RWPE2 (cell line): ENCODE data around the gene HSD17B12.

Experiments
- ATAC-seq: fragments of 200-7000 bp; cut with Tn5 transposase; 3 replicates; pipeline ENCODE4 v1.9.1; 2021; ENCODE audit warnings: low read depth
- DNase-seq: peaks from one replicate; pipeline ENCODE4 v3.0.0-alpha.2; 2020; ENCODE audit warnings: low spot score
- H3K27ac ChIP-seq: fragments of 450-650 bp; 2 replicates; pipeline ENCODE4 v1.5.1; 2017; ENCODE audit warnings: mild to moderate bottlenecking; ENCODE audit not compliant: poor library complexity, severe bottlenecking
- H3K27me3 ChIP-seq: fragments of 250-450 bp; sonication (Bioruptor Pico); 2 replicates; pipeline ENCODE4 v1.5.1; 2021; ENCODE audit warnings: mild to moderate bottlenecking, moderate library complexity; ENCODE audit not compliant: insufficient read depth, poor library complexity, severe bottlenecking
- H3K36me3 ChIP-seq: fragments of 250-450 bp; sonication (Bioruptor Pico); 2 replicates; pipeline ENCODE4 v1.5.1; 2020; ENCODE audit warnings: low read depth, mild to moderate bottlenecking, moderate library complexity
- H3K4me1 ChIP-seq: fragments of 250-450 bp; sonication (Bioruptor Pico); 2 replicates; pipeline ENCODE4 v1.5.1; 2021; ENCODE audit warnings: mild to moderate bottlenecking, moderate library complexity; ENCODE audit not compliant: insufficient read depth, poor library complexity, severe bottlenecking
- H3K4me3 ChIP-seq: fragments of 250-450 bp; sonication (Bioruptor Pico); 2 replicates; pipeline ENCODE4 v1.5.1; 2021; ENCODE audit warnings: mild to moderate bottlenecking, moderate library complexity; ENCODE audit not compliant: severe bottlenecking
- H3K9me3 ChIP-seq: fragments of 250-450 bp; sonication (Bioruptor Pico); 2 replicates; pipeline ENCODE4 v1.5.1; 2021; ENCODE audit warnings: mild to moderate bottlenecking, moderate library complexity; ENCODE audit not compliant: severe bottlenecking
- TF ChIP-seq, protein P1 (sequence below): fragments of 450-650 bp; IDR thresholded peaks from one replicate; pipeline ENCODE4 v1.5.1; 2017; ENCODE audit warnings: mild to moderate bottlenecking, moderate library complexity; ENCODE audit not compliant: poor library complexity, severe bottlenecking

HSD17B12 gene

GRCh38 chr11:43680521-43681400 is at the start of gene HSD17B12:
HSD17B12 (plus strand) TSS chr11:43680738; CDS start chr11:43680828, 90 bp downstream.
- ATAC-seq = peak; percentile 97

GRCh38 chr11:43631732-43632131 is 48.8 kb upstream of the HSD17B12 start:
- TF ChIP-seq, protein P1, sequence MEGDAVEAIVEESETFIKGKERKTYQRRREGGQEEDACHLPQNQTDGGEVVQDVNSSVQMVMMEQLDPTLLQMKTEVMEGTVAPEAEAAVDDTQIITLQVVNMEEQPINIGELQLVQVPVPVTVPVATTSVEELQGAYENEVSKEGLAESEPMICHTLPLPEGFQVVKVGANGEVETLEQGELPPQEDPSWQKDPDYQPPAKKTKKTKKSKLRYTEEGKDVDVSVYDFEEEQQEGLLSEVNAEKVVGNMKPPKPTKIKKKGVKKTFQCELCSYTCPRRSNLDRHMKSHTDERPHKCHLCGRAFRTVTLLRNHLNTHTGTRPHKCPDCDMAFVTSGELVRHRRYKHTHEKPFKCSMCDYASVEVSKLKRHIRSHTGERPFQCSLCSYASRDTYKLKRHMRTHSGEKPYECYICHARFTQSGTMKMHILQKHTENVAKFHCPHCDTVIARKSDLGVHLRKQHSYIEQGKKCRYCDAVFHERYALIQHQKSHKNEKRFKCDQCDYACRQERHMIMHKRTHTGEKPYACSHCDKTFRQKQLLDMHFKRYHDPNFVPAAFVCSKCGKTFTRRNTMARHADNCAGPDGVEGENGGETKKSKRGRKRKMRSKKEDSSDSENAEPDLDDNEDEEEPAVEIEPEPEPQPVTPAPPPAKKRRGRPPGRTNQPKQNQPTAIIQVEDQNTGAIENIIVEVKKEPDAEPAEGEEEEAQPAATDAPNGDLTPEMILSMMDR = no peak
- DNase-seq (no peak), ATAC-seq (no peak)
- Histone ChIP-seq H3K27ac (no peak overlapping the region), H3K9me3 (no peaks in the 10 kb centered on the region), H3K4me3 (no peak overlapping the region), H3K4me1 (peaks cover 7% of the 10 kb centered on the region), H3K27me3 (peaks cover 12% of the 10 kb centered on the region), H3K36me3 (no peaks in the 10 kb centered on the region)

More at GRCh38 chr11:43680521-43681400, at the start of gene HSD17B12:
- Histone ChIP-seq H3K36me3 (peaks cover 30% of the 10 kb centered on the region), H3K9me3 (no peaks in the 10 kb centered on the region), H3K27ac (peak within 1 kb of the TSS; percentile 61), H3K4me1 (peaks cover 11% of the 10 kb centered on the region), H3K27me3 (no peaks in the 10 kb centered on the region), H3K4me3 (peak within 1 kb of the TSS; percentile 44)
- TF ChIP-seq, protein P1 = no peak
- DNase-seq = peak; percentile 99

- Histone ChIP-seq H3K4me3 (no peak overlapping the region), H3K27me3 (peaks cover 13% of the 10 kb centered on the region), H3K36me3 (no peaks in the 10 kb centered on the region), H3K4me1 (peaks cover 7% of the 10 kb centered on the region), H3K27ac (no peak overlapping the region), H3K9me3 (no peaks in the 10 kb centered on the region)
- peak; percentile 70 for ATAC-seq
- DNase-seq = no peak
- TF ChIP-seq, protein P1 = no peak
Observed at GRCh38 chr11:43632181-43632580, 48.4 kb upstream of the HSD17B12 start.

DNA sequence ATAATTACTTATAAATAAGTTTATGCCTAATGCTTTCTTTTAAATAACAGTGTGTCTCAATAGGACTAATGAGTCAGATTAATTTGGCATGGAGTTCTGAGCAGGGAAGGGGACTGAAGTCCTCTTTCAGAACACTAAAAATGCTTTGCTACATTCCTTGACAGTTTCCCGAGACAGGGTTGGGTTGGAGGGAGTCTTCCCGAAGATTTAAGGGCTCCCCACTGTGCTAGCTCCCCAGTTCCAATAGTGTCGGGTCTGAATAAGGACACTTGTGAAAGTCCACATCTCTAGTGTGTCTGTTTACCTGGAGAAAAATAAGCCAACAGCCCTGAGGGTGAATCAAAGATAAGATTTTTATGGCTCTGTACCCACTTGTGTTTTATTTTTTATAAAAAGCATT is 41.8 kb upstream of the HSD17B12 start:
- DNase-seq = no peak
- TF ChIP-seq, protein P1 = no peak
- Histone ChIP-seq H3K4me1 (peaks cover 4% of the 10 kb centered on the region), H3K27ac (no peak overlapping the region), H3K36me3 (no peaks in the 10 kb centered on the region), H3K4me3 (no peak overlapping the region), H3K9me3 (no peaks in the 10 kb centered on the region), H3K27me3 (peaks cover 47% of the 10 kb centered on the region)
- no peak for ATAC-seq

DNA sequence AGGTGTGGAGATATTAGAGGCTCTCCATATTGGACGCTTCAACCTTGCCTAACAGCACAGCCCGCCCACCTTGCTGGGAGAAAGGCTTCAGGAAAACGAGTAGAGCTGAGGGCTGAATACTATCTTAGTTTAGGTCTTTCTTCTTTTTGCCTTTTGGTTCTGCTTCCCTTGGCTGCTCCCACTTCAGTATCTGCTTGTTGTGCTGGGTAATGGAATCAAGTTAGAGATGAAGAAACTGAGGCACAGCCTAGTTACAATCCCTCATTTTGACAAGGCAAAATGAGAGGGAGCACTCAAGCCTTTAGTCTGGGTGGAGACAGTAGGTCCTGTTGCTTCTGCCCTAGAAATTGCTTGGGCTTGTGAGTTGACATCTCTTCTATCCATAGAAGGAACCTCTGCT is 41.3 kb upstream of the HSD17B12 start:
- H3K27me3 ChIP-seq = peaks cover 47% of the 10 kb centered on the region
- no peak overlapping the region for H3K27ac ChIP-seq
- no peak overlapping the region for H3K4me3 ChIP-seq
- DNase-seq (no peak), ATAC-seq (no peak)
- peaks cover 4% of the 10 kb centered on the region for H3K4me1 ChIP-seq
- no peaks in the 10 kb centered on the region for H3K36me3 ChIP-seq
- TF ChIP-seq, protein P1 = no peak
- no peaks in the 10 kb centered on the region for H3K9me3 ChIP-seq
